ENCODE results near the gene NGRN.

NGRN gene

DNA sequence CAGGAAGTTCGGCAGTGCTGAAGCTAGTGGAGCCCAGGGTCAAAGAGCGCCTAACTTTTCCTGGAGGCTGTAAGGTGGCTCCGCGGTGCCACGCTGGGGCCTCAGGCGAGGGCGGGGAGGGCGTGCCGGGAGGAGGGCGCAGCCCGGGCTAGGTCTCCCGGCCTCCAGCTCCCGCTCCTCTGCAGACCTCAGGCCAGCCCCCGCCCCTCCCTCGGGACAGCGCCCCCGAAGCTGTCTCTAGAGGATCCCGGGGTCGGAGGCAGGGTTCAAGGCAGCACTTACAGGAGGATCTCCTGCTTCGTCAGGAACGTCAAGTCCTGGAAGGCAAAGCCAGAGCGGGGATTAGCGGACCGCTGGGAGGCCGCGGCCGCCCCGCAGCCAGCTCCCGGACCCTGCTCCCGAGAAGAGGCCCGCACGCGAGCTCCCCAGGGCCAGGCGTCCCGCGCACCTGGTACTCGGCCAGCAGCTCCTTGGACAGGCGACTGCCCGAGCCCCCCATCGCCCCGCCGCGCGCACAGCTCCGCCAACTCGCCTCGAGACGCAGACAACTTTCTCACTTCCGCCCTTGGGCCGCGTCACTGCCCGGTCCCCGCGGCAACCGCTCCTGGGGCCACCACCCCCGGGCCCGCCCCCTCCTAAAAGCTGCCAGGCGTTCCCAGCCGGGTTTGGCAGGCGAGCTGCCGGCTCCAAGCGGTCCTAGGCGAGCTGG lies 31.9 kb upstream of the NGRN start, which contains the start of gene CIB1:
Gene CIB1 (minus strand): TSS at position 555 of the 709 bp plus-strand sequence. CDS start 56 bp downstream, at position 499.
- TF ChIP-seq TOX (CRISPR knock-in tag; IDR thresholded peaks at IDR 0.05; ENCODE audit: borderline replicate concordance) (no peak), ZC3H10 (CRISPR knock-in tag; IDR thresholded peaks at IDR 0.05) (no peak), OSR1 (CRISPR knock-in tag; IDR thresholded peaks at IDR 0.05) (no peak)
- TF ChIP-seq, protein P1, sequence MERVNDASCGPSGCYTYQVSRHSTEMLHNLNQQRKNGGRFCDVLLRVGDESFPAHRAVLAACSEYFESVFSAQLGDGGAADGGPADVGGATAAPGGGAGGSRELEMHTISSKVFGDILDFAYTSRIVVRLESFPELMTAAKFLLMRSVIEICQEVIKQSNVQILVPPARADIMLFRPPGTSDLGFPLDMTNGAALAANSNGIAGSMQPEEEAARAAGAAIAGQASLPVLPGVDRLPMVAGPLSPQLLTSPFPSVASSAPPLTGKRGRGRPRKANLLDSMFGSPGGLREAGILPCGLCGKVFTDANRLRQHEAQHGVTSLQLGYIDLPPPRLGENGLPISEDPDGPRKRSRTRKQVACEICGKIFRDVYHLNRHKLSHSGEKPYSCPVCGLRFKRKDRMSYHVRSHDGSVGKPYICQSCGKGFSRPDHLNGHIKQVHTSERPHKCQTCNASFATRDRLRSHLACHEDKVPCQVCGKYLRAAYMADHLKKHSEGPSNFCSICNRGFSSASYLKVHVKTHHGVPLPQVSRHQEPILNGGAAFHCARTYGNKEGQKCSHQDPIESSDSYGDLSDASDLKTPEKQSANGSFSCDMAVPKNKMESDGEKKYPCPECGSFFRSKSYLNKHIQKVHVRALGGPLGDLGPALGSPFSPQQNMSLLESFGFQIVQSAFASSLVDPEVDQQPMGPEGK (CRISPR knock-in tag; IDR thresholded peaks at IDR 0.05; ENCODE audit: borderline replicate concordance): peak; percentile 65; the same call in 1 of the 2 replicates
- peak; percentile 94 for ATAC-seq

DNA sequence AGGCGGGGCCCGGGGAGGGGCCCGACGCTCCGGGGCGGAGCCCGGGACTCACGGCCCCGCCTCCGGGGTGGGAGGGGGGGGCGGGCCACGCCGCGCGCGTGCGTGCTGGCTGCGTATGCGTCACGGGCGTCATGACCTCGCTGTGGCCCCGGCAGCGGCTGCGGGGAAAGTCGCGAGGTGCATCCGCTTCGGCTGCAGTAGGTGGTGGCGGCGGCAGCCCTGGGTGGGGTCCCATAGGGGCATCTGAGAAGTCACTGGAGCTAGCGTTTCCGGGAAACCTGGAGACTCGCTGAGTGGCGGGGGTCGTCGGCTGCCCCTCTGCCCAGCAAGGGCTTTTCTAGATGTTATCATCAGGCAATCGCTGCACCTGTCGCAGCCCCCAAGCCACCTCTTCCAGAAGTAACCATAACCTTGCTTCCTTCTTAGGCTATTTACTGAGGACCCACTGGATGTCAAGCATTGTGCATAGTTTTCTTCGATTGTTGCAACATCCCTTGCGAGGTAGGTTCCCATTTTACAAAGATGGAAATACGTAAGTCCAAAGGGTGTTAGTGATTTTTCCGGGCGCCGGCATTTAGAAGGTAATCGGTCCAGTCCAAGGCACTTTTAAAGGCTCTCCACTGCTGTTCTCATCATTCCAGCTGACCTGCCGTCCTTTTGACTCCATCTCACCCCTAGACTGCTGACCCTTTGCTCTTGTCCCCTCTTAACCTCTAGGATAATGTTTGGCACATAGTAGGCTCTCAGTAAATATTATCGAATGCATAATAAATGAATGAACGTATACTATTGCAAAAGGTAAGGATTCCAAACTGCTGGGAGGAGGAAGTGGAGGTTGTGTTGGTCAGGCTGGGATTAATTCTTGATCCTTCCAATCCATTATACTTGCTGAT lies 31.1 kb upstream of the NGRN start, which contains the start of gene GDPGP1:
Gene GDPGP1 (plus strand): TSS at position 114 of the 893 bp plus-strand sequence. CDS start 6,700 bp downstream, outside the sequence.
- no peak for ATAC-seq
- TF ChIP-seq ZNF565 (CRISPR knock-in tag; conservative IDR thresholded peaks at IDR 0.05; ENCODE audit: low read depth): no peak
- TF ChIP-seq SNAI2 (CRISPR knock-in tag; IDR thresholded peaks at IDR 0.05): peak; percentile 78; the same call in 1 of the 2 replicates
- no peak for TF ChIP-seq CSDC2 (CRISPR knock-in tag; IDR thresholded peaks at IDR 0.05)

DNA sequence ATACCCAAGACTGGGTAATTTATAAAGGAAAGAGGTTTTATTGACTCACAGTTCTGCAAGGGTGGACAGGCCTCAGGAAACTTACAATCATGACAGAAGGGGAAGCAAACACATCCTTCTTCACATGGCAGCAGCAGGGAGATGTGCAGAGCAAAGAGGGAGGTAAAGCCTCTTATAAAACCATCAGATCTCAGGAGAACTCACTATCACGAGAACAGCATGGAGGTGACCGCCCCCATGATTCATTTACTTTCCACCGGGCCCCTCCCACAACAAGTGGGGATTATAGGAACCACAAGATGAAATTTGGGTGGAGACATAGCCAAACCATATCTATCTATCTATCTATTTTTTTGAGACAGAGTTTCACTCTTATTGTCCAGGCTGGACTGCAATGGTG lies 26.1 kb upstream of the NGRN start:
- no peak for TF ChIP-seq ZNF8 (CRISPR knock-in tag; IDR thresholded peaks at IDR 0.05)
- no peak for TF ChIP-seq ZFP3 (CRISPR knock-in tag; IDR thresholded peaks at IDR 0.05)
- TF ChIP-seq, protein P1 (CRISPR knock-in tag; IDR thresholded peaks at IDR 0.05; ENCODE audit: borderline replicate concordance): no peak
- no peak for ATAC-seq

DNA sequence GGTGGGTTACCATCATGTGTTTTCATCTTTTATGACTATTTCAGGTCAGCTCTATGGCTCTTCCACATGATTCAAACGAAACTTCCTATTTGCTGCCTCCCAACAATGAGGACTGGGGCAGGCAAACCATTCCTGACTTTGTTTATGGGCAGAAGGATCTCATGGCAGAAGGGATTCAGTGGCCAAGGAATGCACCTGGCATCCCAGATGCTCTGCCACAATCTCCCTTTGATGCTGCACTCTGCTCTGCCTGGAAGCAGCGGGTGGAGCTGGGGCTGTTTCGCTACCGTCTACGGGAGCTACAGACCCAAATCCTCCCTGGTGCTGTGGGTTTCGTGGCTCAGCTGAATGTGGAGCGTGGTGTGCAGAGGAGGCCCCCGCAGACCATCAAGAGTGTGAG lies 24.6 kb upstream of the NGRN start:
- no peak for ATAC-seq
- TF ChIP-seq ZNF70 (CRISPR knock-in tag; IDR thresholded peaks at IDR 0.05) (no peak), ESRRG (CRISPR knock-in tag; IDR thresholded peaks at IDR 0.05) (no peak), TOX (CRISPR knock-in tag; IDR thresholded peaks at IDR 0.05; ENCODE audit: borderline replicate concordance) (no peak), BACH2 (CRISPR knock-in tag; IDR thresholded peaks at IDR 0.05; ENCODE audit: borderline replicate concordance) (no peak), ISL1 (CRISPR knock-in tag; IDR thresholded peaks at IDR 0.05) (no peak), SNAI2 (CRISPR knock-in tag; IDR thresholded peaks at IDR 0.05) (no peak), OSR1 (CRISPR knock-in tag; IDR thresholded peaks at IDR 0.05) (no peak), GLIS3 (CRISPR knock-in tag; IDR thresholded peaks at IDR 0.05) (no peak), RARB (CRISPR knock-in tag; IDR thresholded peaks at IDR 0.05) (no peak), CSDC2 (CRISPR knock-in tag; IDR thresholded peaks at IDR 0.05) (no peak)
- TF ChIP-seq, protein P2, sequence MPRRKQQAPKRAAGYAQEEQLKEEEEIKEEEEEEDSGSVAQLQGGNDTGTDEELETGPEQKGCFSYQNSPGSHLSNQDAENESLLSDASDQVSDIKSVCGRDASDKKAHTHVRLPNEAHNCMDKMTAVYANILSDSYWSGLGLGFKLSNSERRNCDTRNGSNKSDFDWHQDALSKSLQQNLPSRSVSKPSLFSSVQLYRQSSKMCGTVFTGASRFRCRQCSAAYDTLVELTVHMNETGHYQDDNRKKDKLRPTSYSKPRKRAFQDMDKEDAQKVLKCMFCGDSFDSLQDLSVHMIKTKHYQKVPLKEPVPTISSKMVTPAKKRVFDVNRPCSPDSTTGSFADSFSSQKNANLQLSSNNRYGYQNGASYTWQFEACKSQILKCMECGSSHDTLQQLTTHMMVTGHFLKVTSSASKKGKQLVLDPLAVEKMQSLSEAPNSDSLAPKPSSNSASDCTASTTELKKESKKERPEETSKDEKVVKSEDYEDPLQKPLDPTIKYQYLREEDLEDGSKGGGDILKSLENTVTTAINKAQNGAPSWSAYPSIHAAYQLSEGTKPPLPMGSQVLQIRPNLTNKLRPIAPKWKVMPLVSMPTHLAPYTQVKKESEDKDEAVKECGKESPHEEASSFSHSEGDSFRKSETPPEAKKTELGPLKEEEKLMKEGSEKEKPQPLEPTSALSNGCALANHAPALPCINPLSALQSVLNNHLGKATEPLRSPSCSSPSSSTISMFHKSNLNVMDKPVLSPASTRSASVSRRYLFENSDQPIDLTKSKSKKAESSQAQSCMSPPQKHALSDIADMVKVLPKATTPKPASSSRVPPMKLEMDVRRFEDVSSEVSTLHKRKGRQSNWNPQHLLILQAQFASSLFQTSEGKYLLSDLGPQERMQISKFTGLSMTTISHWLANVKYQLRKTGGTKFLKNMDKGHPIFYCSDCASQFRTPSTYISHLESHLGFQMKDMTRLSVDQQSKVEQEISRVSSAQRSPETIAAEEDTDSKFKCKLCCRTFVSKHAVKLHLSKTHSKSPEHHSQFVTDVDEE (CRISPR knock-in tag; IDR thresholded peaks at IDR 0.05): no peak
- TF ChIP-seq, protein P3, sequence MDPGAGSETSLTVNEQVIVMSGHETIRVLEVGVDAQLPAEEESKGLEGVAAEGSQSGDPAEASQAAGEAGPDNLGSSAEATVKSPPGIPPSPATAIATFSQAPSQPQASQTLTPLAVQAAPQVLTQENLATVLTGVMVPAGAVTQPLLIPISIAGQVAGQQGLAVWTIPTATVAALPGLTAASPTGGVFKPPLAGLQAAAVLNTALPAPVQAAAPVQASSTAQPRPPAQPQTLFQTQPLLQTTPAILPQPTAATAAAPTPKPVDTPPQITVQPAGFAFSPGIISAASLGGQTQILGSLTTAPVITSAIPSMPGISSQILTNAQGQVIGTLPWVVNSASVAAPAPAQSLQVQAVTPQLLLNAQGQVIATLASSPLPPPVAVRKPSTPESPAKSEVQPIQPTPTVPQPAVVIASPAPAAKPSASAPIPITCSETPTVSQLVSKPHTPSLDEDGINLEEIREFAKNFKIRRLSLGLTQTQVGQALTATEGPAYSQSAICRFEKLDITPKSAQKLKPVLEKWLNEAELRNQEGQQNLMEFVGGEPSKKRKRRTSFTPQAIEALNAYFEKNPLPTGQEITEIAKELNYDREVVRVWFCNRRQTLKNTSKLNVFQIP (CRISPR knock-in tag; IDR thresholded peaks at IDR 0.05; ENCODE audit: borderline replicate concordance, low read depth): no peak
- TF ChIP-seq, protein P1 (CRISPR knock-in tag; IDR thresholded peaks at IDR 0.05; ENCODE audit: borderline replicate concordance): no peak

Data from SK-N-SH treated with all-trans-retinoic acid at 6 μM for 48 hours (cell line).